ENCODE data around the gene VSNL1.

The VSNL1 gene

GRCh38 chr2:17648581-17648980 lies 108.1 kb downstream of the VSNL1 start:
- no peak for DNase-seq

- no peak for DNase-seq
These were observed 108.5 kb downstream of the VSNL1 start for GRCh38 chr2:17649026-17649425.

GRCh38 chr2:17652681-17653394 lies 112.3 kb downstream of the VSNL1 start:
- no peak for DNase-seq

- DNase-seq = no peak
These were observed 117.3 kb downstream of the VSNL1 start for GRCh38 chr2:17657759-17658158.

- DNase-seq = no peak
These were observed 117.9 kb downstream of the VSNL1 start for GRCh38 chr2:17658251-17658843.

- DNase-seq = no peak
These were observed 119.7 kb downstream of the VSNL1 start for GRCh38 chr2:17660219-17660618.

- DNase-seq = no peak
These were observed 121.0 kb downstream of the VSNL1 start for GRCh38 chr2:17661460-17661859.

- no peak for DNase-seq
These were observed 122.2 kb downstream of the VSNL1 start for GRCh38 chr2:17662723-17663122.

GRCh38 chr2:17664534-17664933 lies 124.0 kb downstream of the VSNL1 start:
- DNase-seq = no peak

GRCh38 chr2:17667898-17668297 lies 127.4 kb downstream of the VSNL1 start:
- no peak for DNase-seq

GRCh38 chr2:17672583-17673317 lies 132.3 kb downstream of the VSNL1 start:
- DNase-seq = no peak

GRCh38 chr2:17674817-17675216 lies 134.3 kb downstream of the VSNL1 start:
- no peak for DNase-seq

GRCh38 chr2:17680119-17680518 lies 139.6 kb downstream of the VSNL1 start:
- DNase-seq = no peak

- no peak for DNase-seq
These were observed 141.8 kb downstream of the VSNL1 start for GRCh38 chr2:17682098-17682857.

GRCh38 chr2:17683981-17684380 lies 143.5 kb downstream of the VSNL1 start:
- no peak for DNase-seq

- no peak for DNase-seq
These were observed 148.1 kb downstream of the VSNL1 start for GRCh38 chr2:17688600-17688999.

GRCh38 chr2:17689010-17689409 lies 148.5 kb downstream of the VSNL1 start:
- DNase-seq = no peak

- no peak for DNase-seq
These were observed 150.3 kb downstream of the VSNL1 start for GRCh38 chr2:17690776-17691175.
